Neural cell (in vitro differentiated cells): ENCODE results near the gene CSMD2. TPM values are rescaled to one million over a fixed set of nuclear protein-coding genes. Genes with fewer than 3 reads are reported as not detected.

Experiments used
- H2AFZ ChIP-seq: fragments of 200-600, 300-800 bp; sonication (generic), shearing (Covaris generic); 2 replicates; pipeline ENCODE4 v1.6.0; 2014; ENCODE audit warnings: low read depth, mild to moderate bottlenecking, antibody characterized with exemption, low read length, moderate library complexity
- H3F3A ChIP-seq: fragments of 200-600 bp; shearing (Covaris generic); 2 replicates; pipeline ENCODE4 v1.6.1; 2016; ENCODE audit warnings: mild to moderate bottlenecking, moderate library complexity, mixed read lengths, antibody characterized with exemption, low read length; ENCODE audit not compliant: insufficient read depth, poor library complexity, severe bottlenecking
- H3K27ac ChIP-seq: fragments of 200-600, 300-800 bp; sonication (generic), shearing (Covaris generic); 2 replicates; pipeline ENCODE4 v1.5.1; 2014; ENCODE audit warnings: mild to moderate bottlenecking, low read length, moderate library complexity
- H3K27me3 ChIP-seq: fragments of 300-800, 200-600 bp; sonication (generic), shearing (Covaris generic); 2 replicates; pipeline ENCODE4 v1.6.0; 2014; ENCODE audit warnings: mild to moderate bottlenecking, low read depth, low read length, moderate library complexity; ENCODE audit not compliant: insufficient read depth
- H3K36me3 ChIP-seq: fragments of 300-800, 200-600 bp; sonication (generic), shearing (Covaris generic); 2 replicates; pipeline ENCODE4 v1.5.1; 2014; ENCODE audit warnings: mild to moderate bottlenecking, antibody characterized with exemption, low read length, moderate library complexity; ENCODE audit not compliant: insufficient read depth
- H3K4me2 ChIP-seq: fragments of 300-800, 200-600 bp; sonication (generic), shearing (Covaris generic); 2 replicates; pipeline ENCODE4 v1.6.0; 2014; ENCODE audit warnings: mild to moderate bottlenecking, low read length
- H3K4me3 ChIP-seq: fragments of 300-800, 200-600 bp; sonication (generic), shearing (Covaris generic); 2 replicates; pipeline ENCODE4 v1.5.1; 2014; ENCODE audit warnings: mild to moderate bottlenecking, low read length, moderate library complexity
- H3K79me2 ChIP-seq: fragments of 200-600 bp; shearing (Covaris generic); replicated peaks from 2 replicates; pipeline ENCODE4 v1.6.0; 2014; ENCODE audit warnings: mild to moderate bottlenecking, low read length, moderate library complexity; ENCODE audit not compliant: insufficient read depth
- H3K9ac ChIP-seq: fragments of 300-800, 200-600 bp; sonication (generic), shearing (Covaris generic); 2 replicates; pipeline ENCODE4 v1.6.1; 2016; ENCODE audit warnings: mild to moderate bottlenecking, low read length, mixed read lengths
- H3K9me2 ChIP-seq: fragments of 200-600 bp; shearing (Covaris generic); 2 replicates; pipeline ENCODE4 v1.6.1; 2016; ENCODE audit warnings: mild to moderate bottlenecking, low read length, mixed read lengths; ENCODE audit not compliant: insufficient read depth
- H3K9me3 ChIP-seq: fragments of 200-600, 300-800 bp; sonication (generic), shearing (Covaris generic); 2 replicates; pipeline ENCODE4 v1.6.1; 2016; ENCODE audit warnings: mild to moderate bottlenecking, mixed run types, low read length, moderate library complexity, mixed read lengths
- H4K20me1 ChIP-seq: fragments of 200-600 bp; shearing (Covaris generic); 2 replicates; pipeline ENCODE4 v1.6.1; 2016; ENCODE audit warnings: mild to moderate bottlenecking, mixed run types; ENCODE audit not compliant: insufficient read depth
- CTCF ChIP-seq: fragments of 450-650 bp; IDR thresholded peaks from 2 replicates; pipeline ENCODE4 v1.5.1; 2014; ENCODE audit warnings: antibody characterized with exemption, mild to moderate bottlenecking, moderate library complexity; ENCODE audit not compliant: poor library complexity, severe bottlenecking
- EP300 ChIP-seq: fragments of 450-650 bp; conservative IDR thresholded peaks from 2 replicates; pipeline ENCODE4 v1.6.1; 2014; ENCODE audit warnings: antibody characterized with exemption, mild to moderate bottlenecking, moderate library complexity; ENCODE audit not compliant: poor library complexity, severe bottlenecking
- EZH2 ChIP-seq: fragments of 200-600, 300-800 bp; shearing (Covaris generic), sonication (generic); IDR thresholded peaks from 2 replicates; pipeline ENCODE4 v1.6.1; 2014; ENCODE audit warnings: antibody characterized with exemption, low read length, borderline replicate concordance, mild to moderate bottlenecking; ENCODE audit not compliant: insufficient read depth, poor library complexity, severe bottlenecking
- MXI1 ChIP-seq: fragments of 450-650 bp; conservative IDR thresholded peaks from 2 replicates; pipeline ENCODE4 v1.6.1; 2014; ENCODE audit warnings: antibody characterized with exemption, mild to moderate bottlenecking; ENCODE audit not compliant: poor library complexity, severe bottlenecking
- POLR2AphosphoS5 ChIP-seq: IDR thresholded peaks from 2 replicates; pipeline ENCODE4 v1.6.1; 2012
- RAD21 ChIP-seq: fragments of 450-650 bp; conservative IDR thresholded peaks from 2 replicates; pipeline ENCODE4 v1.6.1; 2014; ENCODE audit warnings: antibody characterized with exemption, mild to moderate bottlenecking, moderate library complexity
- REST ChIP-seq: IDR thresholded peaks from 2 replicates; pipeline ENCODE4 v1.6.1; 2012; ENCODE audit warnings: borderline replicate concordance
- SMC3 ChIP-seq: fragments of 450-650 bp; conservative IDR thresholded peaks from 2 replicates; pipeline ENCODE4 v1.6.1; 2014; ENCODE audit warnings: antibody characterized with exemption, mild to moderate bottlenecking, moderate library complexity; ENCODE audit not compliant: poor library complexity
- TAF1 ChIP-seq: IDR thresholded peaks from 2 replicates; pipeline ENCODE4 v1.6.1; 2012; ENCODE audit warnings: low read depth
- polyA plus RNA-seq: library from polyadenylated mRNA; depleted of rRNA; stranded (reverse); fragments of >200 nt; gene quantifications from 2 replicates; pipeline ENCODE4 v1.2.3, GENCODE V29; 2014

Gene CSMD2
- polyA plus RNA-seq, 1 donor from 2014 or later: 9.6 TPM

DNA sequence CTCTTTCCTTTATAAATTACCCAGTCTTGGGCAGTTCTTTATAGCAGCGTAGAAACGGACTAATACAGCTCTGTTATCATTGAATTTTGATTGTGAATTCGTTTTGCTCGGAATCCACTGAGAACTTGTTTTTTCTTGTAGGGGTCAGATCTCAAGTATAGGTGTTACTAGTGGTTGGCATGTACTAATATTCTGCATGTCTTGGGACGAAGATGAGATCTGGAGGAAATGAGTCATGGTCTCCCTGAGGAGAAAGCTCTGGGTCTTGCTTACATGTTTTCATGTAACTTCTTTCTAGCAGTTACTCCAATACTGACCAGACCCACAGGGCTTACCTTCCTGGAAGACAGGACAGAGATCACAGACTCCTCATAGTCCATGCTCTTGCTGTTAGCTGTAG, 662.3 kb downstream of the CSMD2 start:
- Histone ChIP-seq H3K4me2 (no peak overlapping the region), H4K20me1 (no peaks in the 10 kb centered on the region), H3K9me3 (no peaks in the 10 kb centered on the region), H3K27me3 (no peaks in the 10 kb centered on the region), H3K27ac (no peak overlapping the region), H3K79me2 (no peaks in the 10 kb centered on the region), H3K9me2 (no peaks in the 10 kb centered on the region), H2AFZ (no peak overlapping the region), H3K9ac (no peak overlapping the region), H3F3A (no peaks in the 10 kb centered on the region), H3K4me3 (no peak overlapping the region), H3K36me3 (no peaks in the 10 kb centered on the region)
- TF ChIP-seq SMC3: no peak
- no peak for TF ChIP-seq POLR2AphosphoS5
- no peak for TF ChIP-seq TAF1
- no peak for TF ChIP-seq EP300
- TF ChIP-seq CTCF: no peak
- TF ChIP-seq REST: no peak
- TF ChIP-seq EZH2: no peak
- TF ChIP-seq MXI1: no peak
- no peak for TF ChIP-seq RAD21

DNA sequence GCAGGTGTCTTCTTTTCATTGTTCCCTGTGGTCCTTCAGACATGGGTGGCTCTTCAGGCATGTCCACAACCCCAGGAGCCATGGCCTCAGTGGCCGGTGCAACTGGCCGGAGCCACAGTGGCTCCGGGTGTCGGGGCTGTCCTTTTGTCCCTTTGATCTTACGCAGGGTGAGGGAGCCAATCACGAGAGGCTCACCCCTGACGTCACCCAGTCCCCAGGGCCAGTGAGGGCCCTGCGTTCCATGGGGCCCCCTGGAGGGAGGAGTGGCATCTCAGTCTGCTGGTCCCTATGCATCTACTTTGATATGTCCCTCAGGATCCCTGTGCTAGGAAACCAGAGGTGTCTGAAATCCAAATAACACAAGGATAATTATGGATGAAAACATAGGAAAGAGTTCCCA, 663.3 kb downstream of the CSMD2 start:
- H3F3A ChIP-seq: no peaks in the 10 kb centered on the region
- no peaks in the 10 kb centered on the region for H3K36me3 ChIP-seq
- no peaks in the 10 kb centered on the region for H3K27me3 ChIP-seq
- H3K9ac ChIP-seq: no peak overlapping the region
- no peaks in the 10 kb centered on the region for H3K9me2 ChIP-seq
- no peaks in the 10 kb centered on the region for H3K79me2 ChIP-seq
- H3K9me3 ChIP-seq: no peaks in the 10 kb centered on the region
- H3K4me2 ChIP-seq: no peak overlapping the region
- H2AFZ ChIP-seq: no peak overlapping the region
- no peak overlapping the region for H3K27ac ChIP-seq
- TF ChIP-seq POLR2AphosphoS5 (no peak), SMC3 (no peak), MXI1 (no peak), RAD21 (no peak), EP300 (no peak), TAF1 (no peak), EZH2 (no peak)
- H4K20me1 ChIP-seq: no peaks in the 10 kb centered on the region
- no peak overlapping the region for H3K4me3 ChIP-seq
